ENCODE results near the gene KRT80. TPM values are rescaled to one million over a fixed set of nuclear protein-coding genes. Genes with fewer than 3 reads are reported as not detected.

Gene KRT80
- total RNA-seq, 1 donor from 2014 or later = 0.07 TPM

GRCh38 chr12:52212701-52213563 is 21.1 kb upstream of the KRT80 start:
- H3K4me3 Mint-ChIP-seq (ENCODE audit: low read depth) = no peak overlapping the region
- peaks cover 21% of the 10 kb centered on the region for H3K27me3 Mint-ChIP-seq
- H3K4me1 Mint-ChIP-seq (ENCODE audit: low read depth) = peaks cover 29% of the 10 kb centered on the region
- no peaks in the 10 kb centered on the region for H3K36me3 Mint-ChIP-seq (ENCODE audit: insufficient read depth)
- H3K9me3 Mint-ChIP-seq (ENCODE audit: low read depth) = no peaks in the 10 kb centered on the region
- TF ChIP-seq, protein P1, sequence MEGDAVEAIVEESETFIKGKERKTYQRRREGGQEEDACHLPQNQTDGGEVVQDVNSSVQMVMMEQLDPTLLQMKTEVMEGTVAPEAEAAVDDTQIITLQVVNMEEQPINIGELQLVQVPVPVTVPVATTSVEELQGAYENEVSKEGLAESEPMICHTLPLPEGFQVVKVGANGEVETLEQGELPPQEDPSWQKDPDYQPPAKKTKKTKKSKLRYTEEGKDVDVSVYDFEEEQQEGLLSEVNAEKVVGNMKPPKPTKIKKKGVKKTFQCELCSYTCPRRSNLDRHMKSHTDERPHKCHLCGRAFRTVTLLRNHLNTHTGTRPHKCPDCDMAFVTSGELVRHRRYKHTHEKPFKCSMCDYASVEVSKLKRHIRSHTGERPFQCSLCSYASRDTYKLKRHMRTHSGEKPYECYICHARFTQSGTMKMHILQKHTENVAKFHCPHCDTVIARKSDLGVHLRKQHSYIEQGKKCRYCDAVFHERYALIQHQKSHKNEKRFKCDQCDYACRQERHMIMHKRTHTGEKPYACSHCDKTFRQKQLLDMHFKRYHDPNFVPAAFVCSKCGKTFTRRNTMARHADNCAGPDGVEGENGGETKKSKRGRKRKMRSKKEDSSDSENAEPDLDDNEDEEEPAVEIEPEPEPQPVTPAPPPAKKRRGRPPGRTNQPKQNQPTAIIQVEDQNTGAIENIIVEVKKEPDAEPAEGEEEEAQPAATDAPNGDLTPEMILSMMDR (IDR thresholded peaks at IDR 0.05; ENCODE audit: unreplicated experiment) = no peak
- no peak overlapping the region for H3K27ac Mint-ChIP-seq
- DNase-seq (ENCODE audit: low spot score, unreplicated experiment) = no peak

GRCh38 chr12:52211716-52212585 is 20.1 kb upstream of the KRT80 start:
- Mint-ChIP-seq H3K27me3 (peaks cover 25% of the 10 kb centered on the region), H3K4me3 (ENCODE audit: low read depth) (no peak overlapping the region), H3K27ac (no peak overlapping the region), H3K36me3 (ENCODE audit: insufficient read depth) (no peaks in the 10 kb centered on the region), H3K9me3 (ENCODE audit: low read depth) (no peaks in the 10 kb centered on the region), H3K4me1 (ENCODE audit: low read depth) (peaks cover 20% of the 10 kb centered on the region)
- DNase-seq (ENCODE audit: low spot score, unreplicated experiment) = no peak
- TF ChIP-seq, protein P1 (IDR thresholded peaks at IDR 0.05; ENCODE audit: unreplicated experiment) = no peak

DNA sequence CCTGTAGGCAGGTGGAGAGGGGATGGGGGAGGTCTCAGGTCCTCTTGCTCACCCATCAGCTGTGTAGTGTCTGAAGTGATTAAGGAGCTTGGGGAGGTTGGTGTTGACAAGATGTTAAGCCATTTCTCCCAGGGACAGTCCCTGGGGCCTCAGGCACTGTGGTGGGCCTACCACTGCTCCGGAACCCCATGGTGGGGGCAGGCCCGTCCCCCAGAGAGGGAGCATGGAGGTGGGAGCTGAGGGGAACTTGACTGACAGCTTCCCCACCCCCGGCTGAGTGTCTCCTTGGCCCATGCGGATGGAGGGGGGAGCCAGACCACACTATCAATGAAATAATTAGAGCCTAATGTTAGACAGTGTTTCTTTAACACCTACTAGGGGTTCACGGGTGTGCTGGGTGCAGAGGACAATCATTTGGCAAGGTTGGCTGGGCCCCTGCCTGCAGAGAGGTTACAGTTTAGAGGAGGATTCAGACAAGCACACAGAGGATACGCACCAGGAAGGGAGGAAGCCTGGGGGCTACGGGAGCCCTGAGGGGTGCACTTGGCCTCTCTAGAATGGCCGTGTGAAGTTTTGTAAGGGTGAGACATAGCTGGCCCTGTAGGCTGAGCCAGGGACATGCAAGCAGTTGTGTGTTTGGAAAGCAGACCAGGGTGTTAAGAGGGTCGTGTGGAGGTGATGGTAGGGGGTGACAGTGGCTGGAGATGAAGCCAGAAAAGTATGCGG is 19.3 kb upstream of the KRT80 start:
- Mint-ChIP-seq H3K27ac (no peak overlapping the region), H3K27me3 (peaks cover 28% of the 10 kb centered on the region), H3K4me3 (ENCODE audit: low read depth) (no peak overlapping the region), H3K4me1 (ENCODE audit: low read depth) (peaks cover 13% of the 10 kb centered on the region), H3K9me3 (ENCODE audit: low read depth) (no peaks in the 10 kb centered on the region), H3K36me3 (ENCODE audit: insufficient read depth) (no peaks in the 10 kb centered on the region)
- DNase-seq (ENCODE audit: low spot score, unreplicated experiment) = no peak
- TF ChIP-seq, protein P1 (IDR thresholded peaks at IDR 0.05; ENCODE audit: unreplicated experiment) = no peak

DNA sequence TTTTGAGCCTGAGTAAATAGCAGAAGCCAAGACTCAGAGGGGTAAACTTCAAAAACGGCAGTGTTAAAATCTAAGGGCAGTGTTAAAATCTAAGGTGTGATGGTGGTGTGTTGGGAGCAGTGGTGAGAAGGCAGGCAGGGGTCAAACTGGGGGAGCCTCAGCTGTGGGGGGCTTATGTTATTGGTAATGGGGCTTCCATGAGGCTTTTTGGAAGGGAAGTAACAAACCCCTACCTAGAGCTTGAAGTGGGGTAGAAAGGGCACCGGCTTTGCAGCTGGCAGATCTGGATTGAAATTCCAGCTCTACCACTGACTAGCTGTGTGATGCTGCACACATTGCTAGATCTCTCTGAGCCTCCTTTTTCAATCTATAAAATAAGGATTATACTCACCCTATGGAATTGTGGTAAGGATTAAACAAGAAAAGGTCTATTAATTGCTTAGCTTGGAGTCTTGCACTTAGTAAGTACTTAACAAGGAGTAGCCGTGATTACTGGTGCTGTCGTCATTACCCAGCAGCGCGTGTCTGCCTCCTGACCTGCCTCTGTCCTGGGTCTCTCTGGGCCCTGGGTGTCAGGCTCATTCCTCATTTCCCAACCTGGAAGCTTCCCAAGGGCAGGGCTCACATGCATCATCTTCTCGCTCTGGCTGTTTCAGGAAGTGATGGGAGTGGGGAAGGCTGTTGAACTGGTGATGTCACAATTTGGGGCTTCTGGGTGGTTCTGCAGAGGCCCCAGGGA is 18.5 kb upstream of the KRT80 start:
- Mint-ChIP-seq H3K27ac (no peak overlapping the region), H3K4me1 (ENCODE audit: low read depth) (peaks cover 6% of the 10 kb centered on the region), H3K4me3 (ENCODE audit: low read depth) (no peak overlapping the region), H3K27me3 (peaks cover 32% of the 10 kb centered on the region), H3K9me3 (ENCODE audit: low read depth) (no peaks in the 10 kb centered on the region), H3K36me3 (ENCODE audit: insufficient read depth) (no peaks in the 10 kb centered on the region)
- TF ChIP-seq, protein P1 (IDR thresholded peaks at IDR 0.05; ENCODE audit: unreplicated experiment) = no peak
- DNase-seq (ENCODE audit: low spot score, unreplicated experiment) = no peak
